Measurements from ENCODE around the gene GTF3C1.

DNA sequence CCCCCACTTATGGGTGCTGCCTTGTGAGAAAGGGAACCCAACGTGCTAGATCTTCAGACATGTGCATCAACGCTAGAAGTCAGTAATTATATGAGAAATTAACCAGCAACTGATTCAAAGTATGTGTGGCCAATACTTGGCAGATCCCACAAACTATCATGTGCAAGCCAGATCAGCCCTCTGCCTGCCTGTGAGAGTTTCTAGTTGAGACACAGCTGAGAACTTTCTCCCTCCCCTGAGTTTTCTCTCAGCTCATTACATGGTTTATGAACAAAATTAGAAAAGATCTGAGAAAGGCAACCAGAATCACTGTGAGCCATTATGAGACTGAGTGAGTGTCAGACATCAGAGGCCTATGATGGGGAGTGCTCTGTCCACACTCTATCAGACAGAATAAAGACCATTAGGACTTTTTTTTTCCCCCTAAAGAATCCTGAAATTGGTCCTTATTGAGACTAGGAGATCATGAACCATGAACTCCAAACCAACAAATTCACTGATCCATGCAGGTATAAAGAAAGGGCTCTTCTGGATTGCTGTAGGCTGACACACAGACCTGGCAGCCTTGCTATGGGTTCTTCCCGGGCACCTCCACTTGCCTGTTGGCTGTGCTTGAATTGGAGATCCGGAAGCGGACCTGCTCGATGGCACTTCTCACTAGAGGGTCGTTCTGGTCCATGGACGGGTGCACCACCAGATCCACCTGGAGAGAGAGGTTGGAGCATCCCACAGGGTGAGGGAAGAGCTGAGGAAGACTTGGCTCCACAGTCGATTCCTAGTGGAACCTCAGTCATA lies 51.5 kb downstream of the GTF3C1 start:
- TF ChIP-seq, protein P1, sequence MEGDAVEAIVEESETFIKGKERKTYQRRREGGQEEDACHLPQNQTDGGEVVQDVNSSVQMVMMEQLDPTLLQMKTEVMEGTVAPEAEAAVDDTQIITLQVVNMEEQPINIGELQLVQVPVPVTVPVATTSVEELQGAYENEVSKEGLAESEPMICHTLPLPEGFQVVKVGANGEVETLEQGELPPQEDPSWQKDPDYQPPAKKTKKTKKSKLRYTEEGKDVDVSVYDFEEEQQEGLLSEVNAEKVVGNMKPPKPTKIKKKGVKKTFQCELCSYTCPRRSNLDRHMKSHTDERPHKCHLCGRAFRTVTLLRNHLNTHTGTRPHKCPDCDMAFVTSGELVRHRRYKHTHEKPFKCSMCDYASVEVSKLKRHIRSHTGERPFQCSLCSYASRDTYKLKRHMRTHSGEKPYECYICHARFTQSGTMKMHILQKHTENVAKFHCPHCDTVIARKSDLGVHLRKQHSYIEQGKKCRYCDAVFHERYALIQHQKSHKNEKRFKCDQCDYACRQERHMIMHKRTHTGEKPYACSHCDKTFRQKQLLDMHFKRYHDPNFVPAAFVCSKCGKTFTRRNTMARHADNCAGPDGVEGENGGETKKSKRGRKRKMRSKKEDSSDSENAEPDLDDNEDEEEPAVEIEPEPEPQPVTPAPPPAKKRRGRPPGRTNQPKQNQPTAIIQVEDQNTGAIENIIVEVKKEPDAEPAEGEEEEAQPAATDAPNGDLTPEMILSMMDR (IDR thresholded peaks at IDR 0.05): no peak
- TF ChIP-seq POLR2AphosphoS5 (IDR thresholded peaks at IDR 0.05) (no peak), POLR2A (IDR thresholded peaks at IDR 0.05) (no peak)
